HG03457 (cell line): ENCODE data around the gene CDH9.
"Not testable (repeated sequence)": the region's sequence is repeated elsewhere in the genome, so short reads cannot be mapped to it uniquely, and the experiment has no call there.

ENCODE experiments used
- ATAC-seq: cut with Tn5 transposase; IDR thresholded peaks from one replicate; pipeline ENCODE4 v1.9.1; 2021; ENCODE audit warnings: moderate number of reproducible peaks; ENCODE audit not compliant: unreplicated experiment

The CDH9 gene

DNA sequence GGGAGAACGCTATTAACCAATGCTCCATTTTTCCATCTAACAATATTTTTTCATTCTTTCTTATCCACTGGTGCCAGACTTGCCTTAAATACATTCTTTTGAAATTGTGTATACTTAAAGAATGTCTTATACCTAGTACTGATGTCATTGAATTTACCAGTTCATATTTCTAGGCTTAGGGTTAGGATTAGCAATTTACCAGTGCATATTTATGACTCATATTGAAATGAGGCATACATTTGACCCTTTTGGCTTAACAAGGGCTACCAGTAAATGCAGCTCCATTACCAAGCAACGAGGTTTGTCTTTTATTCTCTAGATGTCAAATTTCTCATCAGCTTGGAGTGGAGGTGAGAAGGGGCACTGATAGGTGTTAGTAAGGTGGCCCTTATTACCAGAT lies 89.5 kb downstream of the CDH9 start:
- ATAC-seq, result no peak

DNA sequence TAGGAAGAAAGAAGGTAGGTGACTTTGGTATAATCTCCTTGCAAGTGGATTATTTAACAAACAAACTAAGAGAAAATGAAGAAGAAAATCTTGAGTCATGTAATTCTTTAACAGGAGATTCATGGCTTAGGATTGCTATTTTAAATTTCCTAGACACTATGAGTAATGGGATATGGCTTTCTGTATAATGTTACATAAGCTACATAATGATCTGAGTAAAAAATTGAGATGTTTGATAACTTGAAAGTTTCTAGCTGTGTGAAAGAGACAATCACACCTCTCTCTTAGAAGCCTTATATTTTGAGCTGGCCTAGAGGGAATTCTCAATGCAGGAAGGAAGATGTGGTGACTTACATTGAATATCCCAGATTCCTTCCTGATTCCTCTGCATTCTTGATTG lies 92.5 kb downstream of the CDH9 start:
- ATAC-seq, result no peak

DNA sequence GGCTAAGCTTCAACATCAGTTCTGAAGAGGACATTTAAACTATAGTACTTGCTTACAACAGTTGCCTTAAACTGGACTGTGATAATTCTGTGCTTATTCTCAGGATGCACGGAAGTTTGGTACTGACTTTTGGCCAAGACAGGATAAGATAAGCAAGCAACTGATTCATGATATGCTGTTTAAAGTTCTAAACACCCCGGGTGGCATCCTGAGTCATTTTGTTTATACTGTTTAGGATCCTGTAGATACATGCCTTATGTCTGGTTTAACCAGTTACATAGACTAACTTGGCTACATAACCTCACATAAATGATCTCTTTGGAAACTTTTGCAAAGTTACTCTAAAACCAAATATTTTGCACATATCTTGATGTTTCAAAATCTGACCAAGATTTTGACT lies 95.9 kb downstream of the CDH9 start:
- ATAC-seq, result no peak

DNA sequence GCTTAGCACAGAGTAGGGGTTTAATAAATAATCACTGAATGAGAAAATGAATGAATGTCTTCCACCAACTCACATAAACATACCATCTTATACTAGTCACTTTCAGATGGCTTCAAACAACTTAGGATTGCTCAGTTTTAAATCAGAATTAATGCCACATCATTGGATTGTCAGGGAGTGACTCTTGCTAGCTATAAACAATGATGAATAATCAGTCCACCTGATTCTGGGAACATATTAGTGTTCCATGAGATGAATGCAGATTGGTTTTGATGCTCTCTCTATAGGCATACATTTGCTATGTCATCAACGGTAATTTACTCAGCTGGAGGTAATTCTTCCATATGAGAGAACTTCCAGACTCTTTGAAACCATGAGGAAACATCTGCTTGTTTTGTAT lies 97.4 kb downstream of the CDH9 start:
- no peak for ATAC-seq

DNA sequence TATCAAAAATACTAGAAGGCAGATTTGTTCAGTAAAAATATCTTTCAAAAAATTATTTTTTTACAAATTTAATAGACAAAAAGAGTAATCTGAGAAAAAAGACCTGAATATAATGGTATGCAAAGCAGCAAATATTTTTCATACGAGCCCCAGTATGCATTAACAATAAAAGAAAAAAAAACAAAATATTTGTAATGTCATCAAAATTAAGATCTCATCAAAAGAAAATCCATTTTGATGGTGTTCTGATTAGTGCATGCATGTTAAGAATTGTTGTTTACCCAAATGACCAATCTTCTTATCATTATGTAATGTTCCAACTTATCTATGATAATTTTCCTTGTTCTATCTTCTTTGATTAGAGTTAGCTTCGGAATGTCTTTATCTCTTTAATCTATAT lies 106.1 kb downstream of the CDH9 start:
- no peak for ATAC-seq

DNA sequence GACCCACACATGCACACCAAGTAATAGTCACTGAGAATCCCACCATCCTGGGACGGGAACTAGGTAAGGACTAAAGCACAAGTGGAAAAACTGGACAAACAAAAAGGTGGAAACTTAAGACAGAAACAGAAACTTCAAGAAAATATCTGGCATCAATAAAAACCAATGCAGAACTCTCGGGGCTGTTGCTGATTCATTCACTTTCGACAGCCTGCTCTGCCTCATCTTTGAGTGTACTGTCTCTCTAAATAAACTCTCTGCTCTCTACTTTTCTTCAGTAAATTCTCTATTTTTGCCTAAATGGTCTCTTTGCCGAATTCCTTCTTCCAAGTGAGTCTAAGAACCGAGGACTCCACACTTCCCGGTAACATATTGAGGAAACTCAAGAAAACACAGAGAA lies 116.9 kb downstream of the CDH9 start:
- ATAC-seq, result no peak

DNA sequence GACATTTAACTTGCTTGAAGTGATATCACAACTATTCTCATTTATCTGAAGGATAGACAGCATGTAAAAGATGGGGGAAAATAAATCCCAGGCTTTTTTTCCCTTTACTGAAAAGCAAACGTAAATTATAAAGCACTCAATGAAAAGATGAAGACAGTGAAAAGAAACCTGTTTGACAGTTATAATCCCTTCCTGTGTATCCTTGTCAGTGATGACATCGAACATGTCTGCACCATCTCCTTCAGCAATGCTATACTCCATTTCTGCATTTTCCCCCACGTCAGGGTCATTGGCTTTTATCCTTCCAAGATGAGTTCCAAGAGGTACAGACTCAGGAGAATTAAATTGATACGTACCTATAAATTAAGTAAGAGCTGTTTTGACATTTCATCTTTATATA lies 134.9 kb downstream of the CDH9 start:
- ATAC-seq, result no peak

DNA sequence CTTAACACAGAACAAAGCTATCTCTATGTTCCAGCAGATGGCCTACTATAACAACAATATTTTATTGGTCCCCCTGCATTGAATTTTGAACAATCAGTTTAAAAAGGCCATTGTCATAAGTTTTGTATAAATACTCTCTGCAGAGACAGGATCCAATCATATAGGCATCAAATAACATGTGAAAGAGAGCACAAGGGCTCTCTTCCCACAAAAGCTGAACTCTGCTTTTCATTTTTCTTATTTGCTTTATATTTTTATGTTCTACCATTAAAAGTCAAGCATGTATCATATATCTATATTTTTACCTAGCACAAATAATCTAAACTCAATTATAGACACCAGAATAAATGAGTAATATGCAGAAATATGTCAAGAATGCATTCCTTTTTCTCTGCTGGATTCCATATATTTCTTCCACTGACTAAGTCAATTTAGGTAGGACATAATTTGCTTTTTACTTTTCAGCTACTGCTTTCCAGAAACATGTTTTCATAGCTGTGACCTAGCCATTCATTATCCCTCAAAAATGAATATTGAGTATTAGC lies 143.6 kb downstream of the CDH9 start:
- ATAC-seq, result no peak

DNA sequence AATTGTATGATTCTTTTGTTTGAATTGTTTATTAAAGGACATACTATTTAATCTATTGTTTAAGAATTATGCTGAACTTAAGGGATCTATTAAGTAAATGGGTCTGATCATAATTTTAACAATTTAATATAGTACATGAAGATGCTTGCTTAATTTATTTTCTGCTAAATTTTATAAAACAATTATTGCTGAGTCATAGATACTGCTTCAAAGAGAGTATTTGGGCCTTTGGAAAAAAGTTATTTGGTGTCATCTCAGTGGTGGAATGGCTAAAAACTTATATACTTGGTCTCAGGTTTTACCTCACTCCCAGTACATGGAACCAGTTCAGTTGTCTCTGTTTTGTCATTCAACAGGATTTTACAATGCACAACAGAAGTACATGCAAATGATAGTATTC lies 145.3 kb downstream of the CDH9 start:
- ATAC-seq, result no peak

DNA sequence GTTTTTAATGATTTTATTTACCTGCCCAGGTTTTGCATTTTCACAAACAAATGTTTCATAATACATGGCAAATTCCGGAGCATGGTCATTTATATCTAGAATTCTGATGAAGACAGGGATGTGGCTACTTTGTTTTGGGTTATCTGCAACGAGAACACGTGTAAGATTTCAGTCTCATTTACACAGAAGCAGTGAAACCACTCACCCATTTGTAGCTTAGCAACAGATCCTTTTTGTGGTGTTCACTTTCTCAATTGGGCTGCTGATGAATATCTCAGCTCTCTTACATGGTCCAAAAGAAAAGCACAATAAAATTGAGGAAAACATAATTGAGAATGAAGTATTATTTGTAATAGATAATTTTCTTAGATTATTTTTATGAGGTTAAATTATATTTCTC lies 148.6 kb downstream of the CDH9 start:
- no peak for ATAC-seq

DNA sequence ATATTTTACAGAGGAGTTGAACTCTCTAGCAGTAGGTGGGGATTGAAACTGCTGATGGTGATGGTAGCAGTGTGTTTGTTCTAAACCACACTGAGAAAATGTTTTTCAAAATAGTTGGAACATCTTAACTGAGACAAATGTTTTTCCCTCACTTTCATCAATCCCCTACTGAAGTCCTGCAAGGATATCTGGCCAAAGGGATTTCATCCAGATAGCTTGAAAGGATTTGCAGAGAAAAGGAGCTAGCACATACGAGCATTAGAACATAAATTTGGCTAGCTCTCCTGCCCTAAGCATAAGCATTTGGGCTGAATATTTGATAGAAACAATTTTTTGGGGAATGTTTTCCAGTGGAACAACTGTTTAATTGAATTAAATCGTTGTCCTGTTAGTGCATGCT lies 153.9 kb downstream of the CDH9 start:
- ATAC-seq, result no peak

DNA sequence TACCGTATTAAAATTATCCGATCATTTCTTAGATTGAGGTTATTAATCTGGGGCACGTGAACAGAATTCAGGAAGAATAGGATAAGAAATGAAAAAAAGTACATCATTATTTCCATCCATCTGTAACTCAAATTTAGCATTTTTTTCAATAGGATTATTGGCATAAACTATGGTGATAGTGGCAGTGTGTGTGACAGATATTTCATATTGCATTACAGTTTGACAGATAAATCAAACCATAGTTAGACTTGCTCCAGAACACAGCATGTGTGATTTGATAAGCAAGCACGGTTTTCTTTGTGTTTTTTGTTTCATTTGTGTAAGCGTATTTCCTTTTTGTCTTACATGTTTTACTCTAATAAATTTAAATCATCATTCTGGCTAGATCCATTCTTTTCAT lies 155.0 kb downstream of the CDH9 start:
- no peak for ATAC-seq

DNA sequence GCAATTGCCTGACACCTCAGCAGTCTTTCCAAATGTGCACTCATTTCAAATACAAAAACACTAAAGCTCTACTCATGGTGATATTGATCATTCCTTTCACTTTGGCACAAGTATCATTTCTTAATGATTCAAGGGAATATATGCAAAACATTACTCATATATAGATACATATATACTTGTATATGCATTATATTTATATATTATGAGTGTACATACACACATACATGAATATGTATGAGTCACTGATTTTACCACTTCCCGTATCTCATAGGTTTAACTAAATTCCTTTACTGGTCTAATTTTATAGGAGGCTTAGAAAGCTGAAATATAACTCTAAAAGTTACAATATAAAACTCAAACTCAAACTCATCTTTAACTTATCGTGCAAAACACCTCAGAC lies 156.5 kb downstream of the CDH9 start:
- no peak for ATAC-seq

DNA sequence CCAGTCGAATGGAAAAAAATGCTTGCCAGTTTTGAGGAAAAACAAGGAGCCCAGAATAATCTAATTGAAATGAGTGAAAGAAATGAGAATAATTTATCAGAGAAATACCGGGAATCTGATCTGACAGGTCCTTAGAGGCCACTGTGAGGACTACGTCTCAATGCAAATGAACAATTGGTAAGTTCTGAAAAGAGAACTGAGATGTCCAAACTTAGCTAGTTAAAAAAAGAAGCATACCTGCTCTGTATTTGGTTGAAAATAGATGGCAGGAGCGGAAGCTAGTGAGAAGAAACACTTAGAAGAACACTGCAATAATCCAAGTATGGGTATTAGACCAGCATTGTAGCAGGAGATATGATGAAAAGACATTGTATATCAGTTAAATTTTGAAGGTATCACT lies 161.2 kb downstream of the CDH9 start:
- no peak for ATAC-seq

DNA sequence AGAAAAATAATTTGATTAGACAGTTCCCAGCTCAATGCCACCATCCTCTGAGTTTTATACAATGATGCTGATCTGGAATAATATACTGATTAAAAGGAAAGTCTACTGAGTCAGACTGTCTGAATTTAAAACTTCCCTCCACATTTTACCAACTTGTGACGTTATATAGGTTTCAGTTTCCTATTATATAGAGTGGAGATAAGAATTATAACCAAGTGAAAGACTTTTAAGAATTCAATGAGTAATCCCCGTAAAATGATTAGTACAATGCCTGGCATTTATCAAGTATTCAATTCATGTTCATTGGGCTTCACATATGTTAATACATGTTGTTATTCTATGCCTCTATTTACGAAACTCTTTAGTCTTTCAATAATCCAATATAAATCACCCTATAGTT lies 166.0 kb downstream of the CDH9 start:
- no peak for ATAC-seq

DNA sequence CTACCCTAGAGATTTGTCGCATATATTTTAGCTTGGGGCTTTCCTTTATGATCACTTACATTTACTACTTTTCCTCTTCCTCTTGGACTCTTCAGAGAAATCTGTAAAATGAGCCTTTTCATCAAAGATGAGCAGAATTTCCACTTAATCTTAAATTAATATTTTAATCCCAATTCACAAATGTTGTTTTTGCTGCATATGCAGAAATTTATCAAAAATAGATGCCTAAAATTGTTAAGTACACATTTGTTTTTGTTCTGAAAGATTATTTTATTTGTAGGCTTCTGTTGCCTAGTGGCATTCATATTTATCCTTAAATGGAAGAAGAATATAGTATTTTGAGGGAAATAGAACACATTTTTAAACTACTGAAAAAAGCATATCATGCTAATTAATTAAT lies 168.6 kb downstream of the CDH9 start:
- ATAC-seq, result no peak

DNA sequence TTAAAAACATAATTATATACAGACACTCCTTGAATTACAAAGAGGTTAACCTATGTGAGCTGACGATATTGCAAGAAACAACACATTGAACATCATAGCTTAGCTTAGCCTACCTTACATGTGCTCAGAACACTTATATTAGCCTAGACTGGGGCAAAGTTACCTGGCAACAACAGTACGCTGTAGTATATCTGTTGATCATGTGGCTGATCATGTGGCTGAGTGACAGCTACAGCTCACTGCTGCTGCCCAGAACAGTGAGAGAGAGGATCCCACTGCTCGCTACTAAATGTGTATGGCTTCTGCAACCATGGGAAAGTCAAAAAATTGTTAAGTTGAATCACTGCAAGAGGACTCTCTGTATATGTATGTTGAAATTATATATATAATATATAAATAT lies 169.9 kb downstream of the CDH9 start:
- ATAC-seq, result no peak

DNA sequence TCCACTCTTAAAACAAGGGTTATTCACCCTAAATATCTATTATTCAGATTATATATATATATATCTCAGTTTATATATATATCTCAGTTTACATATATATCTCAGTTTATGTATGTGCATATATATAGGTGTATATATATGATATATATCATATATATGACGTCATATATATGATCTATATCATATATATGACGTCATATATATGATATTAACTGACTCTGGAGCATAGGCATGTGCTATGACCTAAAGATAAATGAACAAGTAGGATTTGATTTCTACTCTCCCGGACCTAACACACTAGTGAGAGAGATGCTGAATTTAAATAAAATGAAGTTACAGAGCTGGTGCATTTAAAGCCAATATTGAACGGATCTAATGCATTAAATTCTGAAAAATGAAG lies 174.3 kb downstream of the CDH9 start:
- ATAC-seq, result no peak

DNA sequence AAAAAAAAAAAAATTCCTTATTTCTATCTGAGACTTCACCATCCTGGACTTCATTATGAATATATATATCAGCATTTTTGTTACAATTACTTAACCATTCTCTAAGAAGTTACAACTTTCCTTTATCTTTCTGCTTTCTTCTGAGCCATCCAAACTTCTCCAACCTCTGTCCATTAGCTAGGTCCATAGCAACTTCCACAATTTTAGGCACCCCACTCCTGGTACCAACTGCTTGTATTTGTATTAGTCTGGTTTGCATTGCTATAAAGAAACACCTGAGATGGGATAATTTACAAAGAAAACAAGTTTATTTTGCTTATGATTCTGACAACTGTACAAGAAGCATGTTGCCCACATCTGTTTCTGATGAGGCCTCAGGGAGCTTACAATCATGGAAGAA lies 182.1 kb downstream of the CDH9 start:
- no peak for ATAC-seq

DNA sequence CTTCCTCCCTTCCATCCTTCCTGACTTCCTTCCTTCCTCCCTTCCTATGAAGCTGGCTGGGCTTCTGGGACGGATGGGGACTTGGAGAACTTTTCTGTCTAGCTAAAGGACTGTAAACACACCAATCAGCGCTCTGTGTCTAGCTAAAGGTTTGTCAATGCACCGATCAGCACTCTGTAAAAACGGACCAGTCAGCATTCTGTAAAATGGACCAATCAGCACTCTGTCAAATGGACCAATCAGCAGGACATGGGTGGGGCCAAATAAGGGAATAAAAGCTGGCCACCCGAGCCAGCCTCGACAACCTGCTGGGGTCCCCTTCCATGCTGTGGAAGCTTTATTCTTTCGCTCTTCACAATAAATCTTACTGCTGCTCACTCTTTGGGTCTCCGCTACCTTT lies 185.9 kb downstream of the CDH9 start:
- not testable (repeated sequence) for ATAC-seq

DNA sequence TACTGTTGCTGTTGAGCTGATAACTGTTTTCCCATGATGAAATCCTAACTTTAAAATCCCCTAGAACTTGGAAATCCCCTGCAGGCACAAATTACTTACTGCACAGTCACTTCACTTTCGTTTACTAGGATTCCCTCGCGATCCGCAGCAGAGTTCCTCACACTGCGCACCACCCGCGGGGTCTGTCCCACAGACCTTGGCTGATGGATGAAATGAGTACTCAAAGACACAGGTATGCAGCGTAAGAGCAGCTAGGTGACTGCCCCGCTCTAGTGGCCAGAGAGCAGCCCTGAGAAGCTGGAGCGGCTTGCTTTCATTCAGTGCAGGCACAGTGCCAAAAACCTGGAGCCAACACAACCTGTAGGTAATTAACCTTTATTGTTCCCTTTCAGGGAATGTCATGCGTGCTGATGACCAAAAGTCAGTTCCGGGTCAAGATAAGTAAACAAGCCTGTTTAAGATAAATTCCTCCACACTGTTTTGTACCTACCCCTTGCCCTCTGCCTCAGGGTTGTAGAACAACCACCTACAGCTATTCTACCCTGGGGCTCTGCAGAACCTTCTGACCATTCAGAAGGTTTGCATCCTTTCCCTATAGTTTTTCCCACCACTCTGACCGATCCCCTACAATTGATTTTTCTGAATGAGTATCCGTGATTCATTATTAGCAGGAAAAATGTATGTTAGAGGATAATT lies 191.2 kb downstream of the CDH9 start:
- no peak for ATAC-seq

DNA sequence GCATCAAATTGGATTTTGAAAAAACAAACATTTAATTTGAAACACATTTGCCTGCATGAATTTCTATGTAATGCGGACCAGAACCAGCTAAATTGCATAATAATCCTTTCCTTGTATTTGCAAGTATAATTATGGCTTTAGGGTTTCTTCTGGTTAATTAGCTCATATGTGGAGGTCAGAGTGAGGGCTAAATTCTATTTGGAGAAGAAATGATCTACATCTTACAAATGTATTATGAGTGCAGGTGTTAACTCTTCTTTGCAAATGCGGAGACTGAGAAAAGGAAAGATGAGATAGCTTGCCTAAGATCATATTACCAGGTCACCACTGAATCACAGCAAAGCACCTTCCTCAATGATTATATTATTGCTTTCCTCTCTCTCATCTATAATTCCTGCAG lies 194.7 kb downstream of the CDH9 start:
- ATAC-seq, result no peak

DNA sequence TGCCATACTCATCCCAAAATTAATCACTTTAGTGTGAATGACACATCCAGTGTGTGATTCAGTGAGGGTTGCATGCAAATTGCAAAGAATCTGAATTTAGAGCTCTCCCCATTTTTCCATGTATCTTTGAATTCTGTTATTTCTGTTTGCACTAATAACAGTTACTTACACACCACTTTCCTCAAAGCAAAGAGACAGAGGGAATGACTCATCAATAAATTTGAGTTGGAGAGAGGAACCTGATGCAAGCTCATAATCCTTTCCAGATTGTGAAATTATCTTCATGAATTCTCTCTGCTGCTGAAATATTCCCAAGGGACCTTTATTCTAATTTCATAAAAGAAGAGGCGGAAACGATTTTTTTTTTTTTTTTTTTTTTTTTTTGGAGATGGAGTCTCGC lies 204.8 kb downstream of the CDH9 start:
- no peak for ATAC-seq
